ENCODE data around the gene NDUFS1.
"Not testable (repeated sequence)": the region's sequence is repeated elsewhere in the genome, so short reads cannot be mapped to it uniquely, and the experiment has no call there.

The NDUFS1 gene

GRCh38 chr2:206190111-206190510, 30.9 kb upstream of the NDUFS1 start:
- no peak for DNase-seq

GRCh38 chr2:206189691-206190090, 30.4 kb upstream of the NDUFS1 start:
- no peaks in the 10 kb centered on the region for H3K9me2 ChIP-seq (replicated peaks; ENCODE audit: insufficient read depth, low read length)
- no peaks in the 10 kb centered on the region for H3K79me2 ChIP-seq (ENCODE audit: low read length)
- H3K27me3 ChIP-seq (replicated peaks; ENCODE audit: insufficient read depth, low read length), result no peaks in the 10 kb centered on the region
- no peak overlapping the region for H3K27ac ChIP-seq (ENCODE audit: low read length)
- no peak overlapping the region for H2AFZ ChIP-seq (ENCODE audit: low read length)
- H3K4me3 ChIP-seq (ENCODE audit: low read length), result no peak overlapping the region
- H4K20me1 ChIP-seq (ENCODE audit: insufficient read depth, low read length), result no peaks in the 10 kb centered on the region
- DNase-seq, result no peak
- no peak overlapping the region for H3K4me2 ChIP-seq (ENCODE audit: low read depth, low read length)
- H3K9me3 ChIP-seq (replicated peaks; ENCODE audit: insufficient read depth, low read length), result no peaks in the 10 kb centered on the region
- H3F3A ChIP-seq (ENCODE audit: insufficient read depth, low read length), result no peaks in the 10 kb centered on the region
- H3K9ac ChIP-seq (ENCODE audit: low read length), result no peak overlapping the region
- TF ChIP-seq EZH2 (optimal IDR thresholded peaks at IDR 0.05; ENCODE audit: low read depth, low read length) (no peak), CTCF (IDR thresholded peaks at IDR 0.05; ENCODE audit: low read length) (no peak), EZH2phosphoT487 (IDR thresholded peaks at IDR 0.05; ENCODE audit: low read length) (no peak)
- H3K4me1 ChIP-seq (ENCODE audit: low read length), result no peaks in the 10 kb centered on the region
- no peaks in the 10 kb centered on the region for H3K36me3 ChIP-seq (replicated peaks; ENCODE audit: insufficient read depth, low read length)

More at GRCh38 chr2:206190111-206190510, 30.9 kb upstream of the NDUFS1 start:
- Histone ChIP-seq H3K27ac (ENCODE audit: low read length) (no peak overlapping the region), H3K36me3 (replicated peaks; ENCODE audit: insufficient read depth, low read length) (no peaks in the 10 kb centered on the region), H3K4me1 (ENCODE audit: low read length) (no peaks in the 10 kb centered on the region), H3K9ac (ENCODE audit: low read length) (no peak overlapping the region), H3F3A (ENCODE audit: insufficient read depth, low read length) (no peaks in the 10 kb centered on the region), H3K4me3 (ENCODE audit: low read length) (no peak overlapping the region), H3K79me2 (ENCODE audit: low read length) (no peaks in the 10 kb centered on the region), H3K27me3 (replicated peaks; ENCODE audit: insufficient read depth, low read length) (no peaks in the 10 kb centered on the region), H2AFZ (ENCODE audit: low read length) (no peak overlapping the region), H3K4me2 (ENCODE audit: low read depth, low read length) (no peak overlapping the region), H3K9me2 (replicated peaks; ENCODE audit: insufficient read depth, low read length) (no peaks in the 10 kb centered on the region), H3K9me3 (replicated peaks; ENCODE audit: insufficient read depth, low read length) (no peaks in the 10 kb centered on the region), H4K20me1 (ENCODE audit: insufficient read depth, low read length) (no peaks in the 10 kb centered on the region)
- TF ChIP-seq EZH2 (optimal IDR thresholded peaks at IDR 0.05; ENCODE audit: low read depth, low read length), result no peak
- no peak for TF ChIP-seq CTCF (IDR thresholded peaks at IDR 0.05; ENCODE audit: low read length)
- TF ChIP-seq EZH2phosphoT487 (IDR thresholded peaks at IDR 0.05; ENCODE audit: low read length), result no peak

GRCh38 chr2:206181526-206181925, 22.3 kb upstream of the NDUFS1 start:
- not testable (repeated sequence) for H3K9ac ChIP-seq (ENCODE audit: low read length); H3F3A ChIP-seq (ENCODE audit: insufficient read depth, low read length); H3K36me3 ChIP-seq (replicated peaks; ENCODE audit: insufficient read depth, low read length); H3K27ac ChIP-seq (ENCODE audit: low read length); H3K4me2 ChIP-seq (ENCODE audit: low read depth, low read length); H2AFZ ChIP-seq (ENCODE audit: low read length); H3K4me3 ChIP-seq (ENCODE audit: low read length); DNase-seq; H3K79me2 ChIP-seq (ENCODE audit: low read length); H4K20me1 ChIP-seq (ENCODE audit: insufficient read depth, low read length); H3K4me1 ChIP-seq (ENCODE audit: low read length); H3K9me2 ChIP-seq (replicated peaks; ENCODE audit: insufficient read depth, low read length); H3K9me3 ChIP-seq (replicated peaks; ENCODE audit: insufficient read depth, low read length); H3K27me3 ChIP-seq (replicated peaks; ENCODE audit: insufficient read depth, low read length)

- Histone ChIP-seq H3K79me2 (ENCODE audit: low read length) (no peaks in the 10 kb centered on the region), H3K36me3 (replicated peaks; ENCODE audit: insufficient read depth, low read length) (no peaks in the 10 kb centered on the region), H3K27me3 (replicated peaks; ENCODE audit: insufficient read depth, low read length) (no peaks in the 10 kb centered on the region), H3K9me2 (replicated peaks; ENCODE audit: insufficient read depth, low read length) (no peaks in the 10 kb centered on the region), H3K4me3 (ENCODE audit: low read length) (no peak overlapping the region), H3K9me3 (replicated peaks; ENCODE audit: insufficient read depth, low read length) (no peaks in the 10 kb centered on the region), H3K4me2 (ENCODE audit: low read depth, low read length) (no peak overlapping the region), H3K27ac (ENCODE audit: low read length) (no peak overlapping the region), H3F3A (ENCODE audit: insufficient read depth, low read length) (no peaks in the 10 kb centered on the region), H4K20me1 (ENCODE audit: insufficient read depth, low read length) (no peaks in the 10 kb centered on the region), H3K4me1 (ENCODE audit: low read length) (no peaks in the 10 kb centered on the region), H3K9ac (ENCODE audit: low read length) (no peak overlapping the region), H2AFZ (ENCODE audit: low read length) (no peak overlapping the region)
- DNase-seq, result no peak
- TF ChIP-seq EZH2 (optimal IDR thresholded peaks at IDR 0.05; ENCODE audit: low read depth, low read length), result no peak
- TF ChIP-seq EZH2phosphoT487 (IDR thresholded peaks at IDR 0.05; ENCODE audit: low read length), result no peak
- no peak for TF ChIP-seq CTCF (IDR thresholded peaks at IDR 0.05; ENCODE audit: low read length)
Measured at GRCh38 chr2:206176901-206177300, 17.7 kb upstream of the NDUFS1 start.

Data from MM.1S (cell line).